Left kidney (tissue), 2 donors: ENCODE measurements around the gene HGFAC. TPM values are rescaled to one million over a fixed set of nuclear protein-coding genes. Genes with fewer than 3 reads are reported as not detected.

Experiments used
- DNase-seq: peaks from one replicate; pipeline ENCODE4 v3.0.0-alpha.2; 2013
- polyA plus RNA-seq: library from polyadenylated mRNA; unstranded; fragments of 120-200 nt; gene quantifications from one replicate; pipeline ENCODE4 v1.2.1, GENCODE V29; 2013; ENCODE audit not compliant: insufficient read length

HGFAC gene
- polyA plus RNA-seq, 1 donor, result 0.86 TPM

DNA sequence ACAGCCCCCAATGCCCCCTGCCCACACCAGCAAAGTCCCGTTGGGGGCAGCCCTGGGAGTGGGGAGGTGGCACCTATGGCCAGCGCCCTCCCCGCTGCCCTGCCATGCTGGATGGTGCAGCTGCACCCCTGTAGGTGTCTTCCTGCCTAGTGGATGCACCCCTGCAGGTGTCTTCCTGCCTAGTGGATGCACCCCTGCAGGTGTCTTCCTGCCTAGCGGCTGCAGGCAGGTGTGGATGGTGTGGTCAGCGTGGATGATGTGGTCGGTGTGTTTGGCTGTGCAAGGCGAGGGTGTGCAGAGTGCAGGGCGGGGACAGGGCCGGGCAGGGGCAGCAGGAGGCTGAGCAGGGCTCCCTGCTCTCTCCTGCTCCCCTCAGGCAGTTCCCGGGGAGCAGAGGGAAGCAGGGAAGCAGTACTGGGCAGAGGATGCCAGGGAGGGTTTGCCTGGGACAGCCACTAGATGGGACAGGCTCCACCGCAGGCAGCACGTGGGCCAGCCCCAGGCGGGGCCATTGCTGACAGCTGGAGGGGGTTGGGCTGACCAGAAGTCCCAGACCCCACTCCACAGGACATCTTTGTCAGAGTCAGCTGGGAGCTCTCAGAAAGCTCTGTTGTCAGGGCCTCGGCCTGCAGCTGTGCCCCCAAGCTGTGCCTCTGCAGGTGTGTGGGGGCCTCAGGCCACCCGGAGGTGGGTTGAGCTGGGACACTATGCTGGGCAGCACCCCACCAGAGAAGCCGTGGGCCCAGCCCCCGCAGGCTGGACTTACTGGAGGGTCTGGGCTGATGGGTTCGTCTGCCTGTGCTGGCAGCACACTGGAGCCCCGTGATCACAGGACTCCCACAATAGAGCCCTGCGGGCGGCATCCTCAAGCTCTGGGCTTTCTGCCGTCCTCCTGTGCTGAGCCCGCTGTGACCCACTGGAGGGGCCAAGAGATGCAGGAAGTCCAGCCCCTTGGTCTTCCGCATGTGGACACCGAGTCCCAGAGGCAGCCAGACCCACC is 45.1 kb downstream of the HGFAC start:
- DNase-seq, result no peak

DNA sequence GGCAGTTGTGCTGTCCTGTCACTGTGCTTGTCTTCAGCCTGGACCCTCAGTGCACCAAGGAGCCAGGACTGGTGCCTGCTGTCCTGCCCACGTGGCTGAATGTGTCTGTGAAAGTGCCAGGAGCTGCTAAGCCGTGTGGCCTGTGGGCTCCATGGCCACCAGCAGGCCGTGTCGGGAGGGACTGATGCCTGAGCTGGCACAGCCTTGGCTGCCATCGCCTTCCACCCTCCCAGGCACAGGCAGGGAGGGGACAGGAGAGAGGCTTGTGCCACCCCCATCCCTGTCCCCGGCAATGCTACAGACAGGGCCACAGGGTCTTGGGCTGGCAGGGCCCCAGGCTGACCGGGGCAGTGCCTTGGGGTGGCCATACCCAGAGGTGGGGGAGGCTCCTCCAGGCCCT is 46.1 kb downstream of the HGFAC start:
- no peak for DNase-seq

DNA sequence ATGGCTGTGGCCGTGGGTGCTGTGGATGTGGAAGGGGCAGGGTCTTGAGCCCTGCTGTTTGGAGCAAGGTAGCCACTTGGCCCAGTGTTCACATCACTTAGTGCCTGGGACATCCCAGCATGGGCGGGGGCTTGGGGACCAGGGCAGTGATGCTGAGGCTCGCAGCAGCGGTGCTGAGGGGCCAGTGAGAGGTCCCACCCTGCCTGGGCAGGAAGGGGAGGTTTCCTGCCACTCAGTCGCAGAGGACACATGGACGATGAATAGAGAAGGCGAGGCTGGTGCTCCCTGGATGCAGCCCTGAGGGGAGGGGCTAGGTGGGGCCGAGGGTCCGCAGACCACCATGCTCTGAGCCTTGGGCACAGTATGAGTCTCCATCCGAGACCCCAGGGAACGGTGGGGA is 47.1 kb downstream of the HGFAC start:
- DNase-seq, result no peak

DNA sequence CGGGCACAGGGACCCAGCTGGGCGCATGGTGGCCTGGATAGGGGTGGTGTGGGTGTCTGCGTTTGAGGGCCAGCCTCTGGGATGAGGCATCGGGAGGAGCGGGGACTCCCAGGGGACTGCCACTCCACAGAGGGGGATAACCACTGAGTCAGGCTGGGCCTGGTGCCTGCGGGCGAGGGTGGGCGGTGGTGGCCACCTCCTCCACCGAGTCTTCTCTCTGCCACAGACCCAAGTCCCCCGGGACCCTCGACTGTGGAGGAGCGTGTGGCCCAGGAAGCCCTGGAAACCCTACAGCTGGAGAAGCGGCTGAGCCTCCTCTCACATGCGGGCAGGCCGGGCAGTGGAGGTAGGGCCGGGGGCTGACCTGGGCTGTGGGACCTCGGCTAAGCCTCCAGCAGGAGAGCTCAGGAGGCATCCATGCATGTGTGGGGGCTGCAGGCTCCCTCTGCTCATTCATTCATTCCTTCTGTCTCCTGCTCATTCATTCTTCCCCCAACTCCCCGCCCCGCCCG is 47.7 kb downstream of the HGFAC start:
- DNase-seq, result no peak

DNA sequence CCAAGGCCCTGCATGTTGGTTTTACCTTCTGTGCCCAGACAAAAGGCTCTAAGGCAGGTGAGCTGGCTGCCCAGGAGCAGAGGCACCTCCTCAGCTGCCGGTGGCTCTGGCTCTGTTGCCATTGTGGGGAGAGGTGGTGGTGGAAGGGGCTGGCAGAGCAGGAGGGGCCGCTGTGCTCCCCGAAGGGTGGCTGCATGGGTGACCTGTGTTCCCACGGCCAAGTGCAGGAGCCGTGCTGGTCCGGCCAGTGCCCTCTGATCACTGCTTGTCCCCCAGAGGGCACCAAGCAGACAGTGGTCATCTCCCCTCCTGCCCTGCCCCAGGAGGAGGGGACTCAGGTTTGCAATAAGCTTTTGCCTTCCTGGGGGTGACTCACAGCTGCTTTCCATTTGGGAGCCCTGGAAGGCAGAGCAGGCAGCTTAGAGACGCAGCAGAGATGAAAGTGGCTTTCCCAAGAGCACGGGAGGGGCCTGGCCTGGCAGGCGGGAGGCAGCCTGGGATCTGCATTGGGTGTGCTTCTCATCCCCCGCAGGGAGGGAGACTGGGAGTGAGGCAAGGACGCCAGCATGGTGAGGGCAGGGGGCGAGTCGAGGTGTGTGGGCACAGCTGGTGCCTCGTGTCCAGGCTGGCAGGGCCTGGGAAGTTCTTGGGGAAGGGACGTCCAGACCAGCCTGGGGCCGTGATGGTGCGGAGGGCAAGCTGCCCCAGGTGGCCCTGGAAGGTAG is 50.1 kb downstream of the HGFAC start:
- DNase-seq, result no peak

DNA sequence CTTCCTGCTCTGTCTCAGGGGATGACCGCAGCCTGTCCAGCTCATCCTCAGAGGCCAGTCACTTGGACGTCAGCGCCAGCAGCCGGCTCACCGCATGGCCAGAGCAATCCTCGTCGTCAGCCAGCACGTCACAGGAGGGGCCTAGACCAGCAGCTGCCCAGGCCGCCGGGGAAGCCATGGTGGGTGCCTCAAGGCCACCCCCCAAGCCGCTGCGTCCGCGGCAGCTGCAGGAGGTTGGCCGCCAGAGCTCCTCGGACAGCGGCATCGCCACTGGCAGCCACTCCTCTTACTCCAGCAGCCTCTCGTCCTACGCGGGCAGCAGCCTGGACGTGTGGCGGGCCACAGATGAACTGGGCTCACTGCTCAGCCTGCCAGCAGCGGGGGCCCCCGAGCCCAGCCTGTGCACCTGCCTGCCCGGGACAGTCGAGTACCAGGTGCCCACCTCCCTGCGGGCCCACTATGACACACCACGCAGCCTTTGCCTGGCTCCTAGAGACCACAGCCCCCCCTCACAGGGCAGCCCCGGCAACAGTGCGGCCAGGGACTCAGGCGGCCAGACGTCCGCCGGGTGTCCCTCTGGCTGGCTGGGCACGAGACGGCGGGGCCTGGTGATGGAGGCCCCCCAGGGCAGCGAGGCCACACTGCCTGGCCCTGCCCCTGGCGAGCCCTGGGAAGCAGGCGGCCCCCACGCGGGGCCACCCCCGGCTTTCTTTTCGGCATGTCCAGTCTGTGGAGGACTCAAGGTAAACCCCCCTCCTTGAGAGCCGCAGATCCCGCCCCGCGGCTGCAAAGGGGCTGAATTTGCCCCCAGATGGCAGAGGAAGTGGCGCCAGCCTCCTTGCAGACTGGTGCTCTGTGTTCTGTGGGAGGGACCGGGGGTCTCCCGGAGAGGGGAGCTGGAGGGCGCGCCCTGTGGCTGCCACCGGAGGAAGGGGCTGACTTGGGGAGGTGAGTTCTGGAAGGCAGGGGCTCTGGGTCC is 51.3 kb downstream of the HGFAC start:
- no peak for DNase-seq

DNA sequence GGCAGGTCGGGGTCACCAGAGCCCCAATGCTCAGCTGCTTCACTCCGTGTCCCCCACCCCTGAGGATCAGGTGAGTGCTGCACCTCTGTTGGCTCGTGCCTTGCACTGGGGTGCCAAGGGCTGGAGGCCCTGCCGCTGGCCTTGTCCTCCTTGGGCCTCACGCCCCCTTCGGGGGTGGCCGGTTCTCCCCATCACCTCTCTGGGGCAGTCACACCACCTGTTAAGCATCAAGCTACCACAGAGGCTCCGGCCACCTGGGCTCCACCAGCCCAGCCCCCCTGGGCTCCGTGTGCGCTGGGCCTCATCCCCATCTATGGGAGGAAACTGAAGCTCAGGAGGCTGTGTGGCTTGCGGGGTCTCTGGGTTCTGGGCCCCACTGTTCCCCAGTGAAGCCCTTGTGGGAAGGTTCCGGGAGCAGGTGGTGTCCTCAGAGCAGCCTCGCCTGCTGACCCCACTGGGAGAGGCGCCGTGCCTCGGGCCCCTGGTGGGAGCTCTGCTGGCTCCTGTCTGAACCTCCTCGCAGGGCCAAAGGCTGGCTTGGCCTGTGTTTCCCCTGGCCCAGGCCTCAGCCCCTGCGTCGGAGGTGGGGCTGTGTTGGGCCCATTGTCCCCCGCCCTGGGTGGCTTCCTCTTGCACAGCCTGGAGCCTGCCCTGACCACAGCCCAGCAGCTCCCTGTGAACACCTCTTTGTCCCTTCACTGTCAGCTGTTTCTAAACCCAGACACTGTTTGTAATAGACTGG is 52.1 kb downstream of the HGFAC start:
- no peak for DNase-seq

DNA sequence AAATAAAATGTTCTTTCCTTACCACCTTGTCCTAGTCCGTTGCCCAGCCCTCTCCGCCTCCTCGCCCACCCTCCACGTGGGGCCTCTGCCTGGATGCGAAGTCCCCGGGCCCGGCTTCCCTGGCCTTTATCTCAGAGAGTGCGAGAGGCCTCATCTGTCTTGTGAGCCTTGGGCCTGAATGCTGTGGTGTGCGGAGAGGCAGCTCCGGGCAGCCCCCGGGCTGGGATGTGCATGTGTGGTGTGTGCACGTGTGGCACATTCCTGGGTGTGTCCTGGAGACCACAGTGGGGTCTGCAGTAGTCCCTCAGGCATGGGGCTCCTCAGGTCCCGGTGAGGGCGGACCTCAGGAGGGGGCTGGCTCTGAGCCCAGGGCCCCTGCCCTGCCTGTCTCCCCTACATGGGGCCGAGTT is 52.7 kb downstream of the HGFAC start:
- no peak for DNase-seq

DNA sequence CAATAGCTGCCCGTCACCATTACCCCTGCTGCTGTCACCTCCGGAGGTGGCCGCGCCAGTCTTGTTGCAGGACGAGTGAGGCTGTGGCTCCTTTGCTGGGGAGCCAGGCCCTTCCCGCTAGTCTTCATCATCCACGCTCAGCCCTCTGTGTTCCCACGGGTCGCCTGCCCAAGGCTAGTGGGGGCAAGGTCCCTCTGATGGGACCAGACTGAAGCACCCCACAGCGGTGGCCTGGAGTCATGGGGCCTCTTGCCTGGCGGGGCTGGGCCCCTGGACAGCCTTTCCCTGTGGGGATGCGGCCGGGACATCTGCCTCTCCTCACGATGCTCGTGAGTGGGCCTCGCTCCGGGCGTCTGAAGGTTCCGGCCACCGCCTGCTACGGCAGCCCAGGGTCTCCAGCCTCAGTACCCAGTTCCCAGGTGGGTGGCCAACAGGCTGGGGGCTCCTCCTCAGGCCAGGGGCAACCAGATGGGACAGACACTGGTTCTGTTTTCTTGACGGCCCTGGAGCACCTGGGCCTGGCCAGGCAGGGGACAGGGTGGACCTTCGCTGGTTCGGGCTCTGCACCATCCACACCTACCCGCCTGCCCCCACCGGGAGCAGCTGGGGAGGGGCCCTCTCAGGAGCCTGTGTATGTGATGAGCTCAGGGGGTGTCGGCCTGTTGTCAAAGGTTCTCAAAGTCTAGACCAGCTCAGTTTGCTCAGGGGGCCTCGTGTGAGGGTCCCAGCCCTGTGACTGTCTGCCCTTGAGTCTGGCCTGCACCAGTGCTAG is 53.6 kb downstream of the HGFAC start:
- DNase-seq, result no peak

DNA sequence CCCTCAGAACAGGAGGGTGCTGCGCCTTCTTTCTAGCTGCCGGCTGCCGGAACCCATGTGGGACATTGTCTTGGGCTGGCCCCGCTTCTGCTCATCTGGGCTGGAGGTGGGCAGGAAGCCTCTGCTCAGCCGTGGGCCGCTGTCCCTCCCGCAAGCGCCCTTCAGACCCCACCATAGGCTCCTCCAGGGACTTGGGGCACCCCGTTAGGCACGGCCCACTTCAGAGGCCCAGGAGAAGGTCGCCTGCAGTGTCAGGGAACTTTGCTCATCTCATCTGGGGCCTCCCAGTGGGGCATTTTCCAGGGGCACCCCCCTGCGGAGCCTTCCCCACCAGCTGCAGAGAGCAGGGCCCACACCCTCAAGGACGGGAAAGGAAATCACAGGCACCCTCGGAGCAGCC is 54.3 kb downstream of the HGFAC start:
- DNase-seq, result no peak

DNA sequence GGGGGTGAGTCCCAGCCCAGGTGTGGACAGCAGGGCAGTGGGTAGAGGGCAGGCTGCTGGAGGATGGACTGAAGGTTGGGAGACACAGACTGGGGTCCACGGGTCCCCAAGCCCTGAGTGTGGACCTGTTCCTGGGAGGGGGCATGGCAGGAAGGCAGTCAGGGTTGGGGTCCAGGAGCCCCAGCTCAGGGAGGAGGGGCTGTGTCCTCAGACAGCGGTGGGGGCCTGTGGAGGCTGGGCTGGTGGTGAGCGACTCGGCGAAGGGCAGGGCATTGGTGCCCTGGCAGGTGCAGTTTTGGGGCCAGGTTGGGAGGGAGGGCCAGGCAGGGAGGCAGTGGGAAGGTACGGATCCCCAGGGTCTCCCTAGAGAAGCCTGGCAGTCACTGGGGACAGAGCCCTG is 55.3 kb downstream of the HGFAC start:
- DNase-seq, result no peak

DNA sequence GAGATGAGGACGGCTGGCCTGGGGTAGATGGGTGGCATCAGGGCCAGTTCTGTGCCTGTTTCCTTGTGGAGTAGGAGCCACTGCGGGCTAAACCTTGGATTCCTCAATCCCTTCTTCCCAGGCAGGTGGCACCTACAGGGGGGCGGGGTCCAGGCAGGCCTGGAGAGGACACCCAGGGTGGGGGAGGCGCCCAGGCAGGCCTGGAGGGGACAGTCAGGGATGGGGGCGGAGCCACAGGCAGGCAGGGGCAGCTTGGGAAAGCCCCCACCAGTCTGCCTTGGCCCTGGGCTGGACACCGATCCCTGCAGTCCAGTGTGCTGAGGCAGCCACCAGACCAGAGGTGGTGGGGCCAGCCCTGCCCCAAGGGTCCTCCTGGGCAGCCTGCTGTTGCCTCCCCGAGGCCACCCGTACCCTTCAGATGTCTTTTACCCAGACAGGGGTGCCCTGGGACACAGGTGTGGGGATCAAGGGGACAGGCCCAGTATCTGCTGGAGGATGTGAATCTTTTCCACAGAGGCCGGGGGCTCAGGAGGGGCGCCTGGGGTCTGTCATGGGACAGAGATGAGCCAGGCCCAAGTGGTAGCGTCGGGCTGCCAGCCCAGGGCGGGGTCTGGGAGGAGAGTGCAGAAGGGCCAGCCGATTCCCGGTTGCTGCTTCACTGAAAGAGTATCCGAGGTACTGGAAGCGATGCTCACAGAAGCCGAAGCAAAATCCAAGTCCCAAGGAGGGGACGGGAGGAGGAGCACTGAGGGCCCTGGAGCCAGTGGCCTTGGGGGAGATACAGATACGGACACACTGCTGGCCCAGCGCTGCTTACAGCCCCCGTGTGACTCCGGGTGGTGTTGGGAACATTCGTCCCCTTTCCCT is 56.0 kb downstream of the HGFAC start:
- no peak for DNase-seq

DNA sequence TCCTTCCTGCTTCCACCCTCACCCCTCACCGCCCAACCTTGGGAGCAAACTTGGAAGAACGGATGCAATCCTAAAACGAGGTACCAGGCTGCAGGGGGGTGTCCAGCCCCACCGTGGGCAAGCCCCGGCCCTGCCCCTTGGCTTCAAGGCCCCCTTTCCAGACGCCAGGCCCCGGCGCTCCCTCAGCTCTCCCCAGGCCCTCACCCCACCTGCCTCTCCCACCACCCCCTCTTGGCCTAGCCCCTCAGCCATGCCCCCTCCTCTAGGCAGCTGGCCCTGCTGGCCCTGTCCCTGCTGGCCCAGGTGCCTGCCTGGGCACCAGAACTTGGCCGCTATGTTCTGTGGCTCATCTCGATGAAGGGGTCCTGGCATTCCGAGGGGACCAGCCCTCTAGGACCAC is 56.6 kb downstream of the HGFAC start:
- DNase-seq, result no peak

Other genes starting within 250 kb of the HGFAC start
- 0.88 TPM for gene MSANTD1, start 192.8 kb upstream of the HGFAC start, polyA plus RNA-seq
- gene RGS12, start 148.9 kb upstream of the HGFAC start, polyA plus RNA-seq, result 53.4 TPM
- gene DOK7, start 21.3 kb downstream of the HGFAC start, polyA plus RNA-seq, result 1.5 TPM
- 182 TPM for gene LRPAP1, start 90.5 kb downstream of the HGFAC start, polyA plus RNA-seq